Measurements from ENCODE around the gene AARS2. TPM values are rescaled to one million over a fixed set of nuclear protein-coding genes. Genes with fewer than 3 reads are reported as not detected.

The AARS2 gene
- polyA plus RNA-seq, 2 of the 4 experiments (the other 2 are of a cell fraction): 4.3 to 6.2 TPM

DNA sequence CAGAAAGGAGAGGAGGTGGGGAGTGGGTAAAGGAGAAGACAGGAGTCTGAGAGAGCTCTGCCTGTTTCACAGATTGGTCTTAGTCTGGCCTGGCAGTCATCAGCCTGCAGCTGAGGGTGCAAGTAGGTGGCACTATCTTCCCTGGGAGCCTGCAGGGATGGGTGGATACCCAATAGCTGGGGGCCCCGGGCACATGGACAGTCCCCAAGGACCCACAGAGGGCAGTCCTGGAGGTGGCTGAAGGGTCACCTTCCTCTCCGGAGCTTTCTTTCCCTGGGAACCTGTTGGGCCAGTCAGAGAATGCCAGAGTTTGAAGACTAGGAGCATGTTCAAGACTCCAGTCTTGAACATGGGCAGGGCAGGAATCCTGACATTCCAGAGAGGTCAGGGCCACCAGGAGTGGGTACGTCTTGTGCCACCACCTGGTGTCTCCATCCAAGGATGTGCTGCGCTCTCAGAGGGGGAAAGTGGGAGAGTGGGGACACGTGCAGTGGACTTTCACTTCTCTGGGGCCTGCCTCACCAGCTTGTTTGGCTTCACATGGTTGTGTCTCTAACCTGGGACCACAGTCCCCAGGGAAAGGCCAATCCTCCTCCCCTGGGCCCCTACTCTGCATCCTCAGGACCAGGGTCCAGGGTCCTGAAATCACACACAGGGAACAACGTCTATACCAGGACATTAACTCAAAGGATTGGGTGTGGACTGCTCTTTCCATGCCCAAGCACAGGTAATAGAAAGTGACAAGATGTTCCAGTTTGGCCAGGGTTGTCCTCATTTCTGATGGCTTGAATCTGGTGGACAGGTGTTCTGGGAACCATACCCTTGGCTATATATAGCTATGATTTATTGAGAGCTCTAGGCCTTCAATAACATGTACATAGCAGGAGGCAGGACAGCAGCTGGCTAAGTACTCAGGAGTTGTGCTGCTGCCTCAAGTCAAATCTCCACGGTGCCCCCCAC is 18.0 kb downstream of the AARS2 start:
- ChIA-PET POLR2A (interaction anchor here (1.6 kb wide), 1 partner anchor 10 kb away, joined by 6 read pairs; no protein-coding TSS in a partner anchor), CTCF (interaction anchor here (0.8 to 4.3 kb wide), 6 partner anchors 10 to 43 kb away, joined by 3 to 19 read pairs (median 6); no protein-coding TSS in a partner anchor)
- H3K4me1 ChIP-seq: no peaks in the 10 kb centered on the region
- no peak overlapping the region for H3K4me2 ChIP-seq
- DNase-seq (ENCODE audit: low read depth in 1 of 2, low spot score in 1 of 2): no peak
- H3K4me3 ChIP-seq: no peak overlapping the region
- ATAC-seq: no peak
- TF ChIP-seq, protein P1, sequence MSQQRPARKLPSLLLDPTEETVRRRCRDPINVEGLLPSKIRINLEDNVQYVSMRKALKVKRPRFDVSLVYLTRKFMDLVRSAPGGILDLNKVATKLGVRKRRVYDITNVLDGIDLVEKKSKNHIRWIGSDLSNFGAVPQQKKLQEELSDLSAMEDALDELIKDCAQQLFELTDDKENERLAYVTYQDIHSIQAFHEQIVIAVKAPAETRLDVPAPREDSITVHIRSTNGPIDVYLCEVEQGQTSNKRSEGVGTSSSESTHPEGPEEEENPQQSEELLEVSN (IDR thresholded peaks at IDR 0.05; ENCODE audit: borderline replicate concordance, low read depth): no peak
- no peak for TF ChIP-seq KDM1A (IDR thresholded peaks at IDR 0.05; ENCODE audit: low read depth)
- TF ChIP-seq CBX2 (IDR thresholded peaks at IDR 0.05; ENCODE audit: borderline replicate concordance, low read depth): no peak
- no peak for TF ChIP-seq RFX5 (IDR thresholded peaks at IDR 0.05)
- no peak for TF ChIP-seq ZFP36 (IDR thresholded peaks at IDR 0.05; ENCODE audit: borderline replicate concordance, partially characterized antibody)
- no peak for TF ChIP-seq HDAC2 (IDR thresholded peaks at IDR 0.05)
- no peak for TF ChIP-seq CHD2 (IDR thresholded peaks at IDR 0.05; ENCODE audit: low read length, partially characterized antibody)
- no peak for TF ChIP-seq RAD21 (conservative IDR thresholded peaks at IDR 0.05 in 1 of 2, IDR thresholded peaks at IDR 0.05 in 1 of 2)
- no peak for TF ChIP-seq NFE2L2 (conservative IDR thresholded peaks at IDR 0.05; ENCODE audit: low read length)
- 21% methylated on average over 5 of the region's 7 CpGs for WGBS (ENCODE audit: missing lambda C conversion rate)
- no peak for FAIRE-seq
- H3K27ac ChIP-seq: no peak overlapping the region
- H3K9me3 ChIP-seq: no peaks in the 10 kb centered on the region

DNA sequence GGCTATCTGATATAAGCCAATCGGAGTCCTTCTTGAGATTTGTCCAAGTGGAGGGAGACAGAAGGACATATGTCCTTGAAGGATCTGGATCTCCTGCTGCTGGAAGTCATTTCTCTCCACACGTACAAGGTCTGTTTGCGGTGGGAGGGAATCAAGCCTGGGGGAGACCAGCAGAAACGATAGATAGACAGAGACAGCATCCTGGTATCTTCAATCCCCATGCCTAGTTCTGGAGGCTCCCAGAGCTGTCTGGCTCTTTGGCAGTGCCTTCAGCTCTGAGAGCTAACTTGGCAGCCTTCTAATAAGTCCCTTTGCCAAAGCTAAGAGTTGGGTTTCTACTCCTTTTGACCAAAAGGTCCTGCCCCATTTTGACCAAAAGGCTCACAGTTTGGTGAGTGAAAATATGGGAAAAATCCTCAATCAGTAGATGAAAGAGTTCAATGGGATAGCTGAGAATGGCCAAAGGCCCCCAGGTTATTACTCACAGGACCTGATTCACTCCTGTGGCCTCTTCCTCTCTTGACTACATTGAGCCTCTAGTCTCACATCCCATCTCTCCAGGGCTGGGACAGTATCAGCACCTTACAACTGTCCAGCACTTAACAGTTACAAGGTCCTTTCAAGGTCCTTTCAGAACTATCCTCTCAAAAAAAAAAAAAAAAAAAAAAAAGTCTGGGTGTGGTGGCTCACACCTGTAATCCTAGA is 20.3 kb downstream of the AARS2 start:
- H3K4me2 ChIP-seq: no peak overlapping the region
- POLR2A ChIA-PET: no interaction called here
- no peak for FAIRE-seq
- no peak for ATAC-seq
- no peak overlapping the region for H3K27ac ChIP-seq
- DNase-seq (ENCODE audit: low read depth in 1 of 2, low spot score in 1 of 2): no peak
- H3K4me3 ChIP-seq: no peak overlapping the region
- no peaks in the 10 kb centered on the region for H3K4me1 ChIP-seq
- 60% methylated on average over 4 of the region's 4 CpGs for WGBS (ENCODE audit: missing lambda C conversion rate)
- H3K9me3 ChIP-seq: no peaks in the 10 kb centered on the region
- CTCF ChIA-PET: interaction anchor here (1.1 to 2.1 kb wide), 5 partner anchors 12 to 120 kb away, joined by 3 to 11 read pairs (median 5); partner anchors contain the start of genes AARS2 and TMEM151B
- no peak for TF ChIP-seq RARB (CRISPR knock-in tag; IDR thresholded peaks at IDR 0.05)
- no peak for TF ChIP-seq NPAS2 (CRISPR knock-in tag; IDR thresholded peaks at IDR 0.05; ENCODE audit: borderline replicate concordance)
- TF ChIP-seq PHF8 (IDR thresholded peaks at IDR 0.05; ENCODE audit: borderline replicate concordance, low read depth): no peak
- TF ChIP-seq, protein P2, sequence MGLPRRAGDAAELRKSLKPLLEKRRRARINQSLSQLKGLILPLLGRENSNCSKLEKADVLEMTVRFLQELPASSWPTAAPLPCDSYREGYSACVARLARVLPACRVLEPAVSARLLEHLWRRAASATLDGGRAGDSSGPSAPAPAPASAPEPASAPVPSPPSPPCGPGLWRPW (IDR thresholded peaks at IDR 0.05): no peak
- TF ChIP-seq ESRRA (IDR thresholded peaks at IDR 0.05; ENCODE audit: borderline replicate concordance, low read length): no peak
- TF ChIP-seq, protein P3, sequence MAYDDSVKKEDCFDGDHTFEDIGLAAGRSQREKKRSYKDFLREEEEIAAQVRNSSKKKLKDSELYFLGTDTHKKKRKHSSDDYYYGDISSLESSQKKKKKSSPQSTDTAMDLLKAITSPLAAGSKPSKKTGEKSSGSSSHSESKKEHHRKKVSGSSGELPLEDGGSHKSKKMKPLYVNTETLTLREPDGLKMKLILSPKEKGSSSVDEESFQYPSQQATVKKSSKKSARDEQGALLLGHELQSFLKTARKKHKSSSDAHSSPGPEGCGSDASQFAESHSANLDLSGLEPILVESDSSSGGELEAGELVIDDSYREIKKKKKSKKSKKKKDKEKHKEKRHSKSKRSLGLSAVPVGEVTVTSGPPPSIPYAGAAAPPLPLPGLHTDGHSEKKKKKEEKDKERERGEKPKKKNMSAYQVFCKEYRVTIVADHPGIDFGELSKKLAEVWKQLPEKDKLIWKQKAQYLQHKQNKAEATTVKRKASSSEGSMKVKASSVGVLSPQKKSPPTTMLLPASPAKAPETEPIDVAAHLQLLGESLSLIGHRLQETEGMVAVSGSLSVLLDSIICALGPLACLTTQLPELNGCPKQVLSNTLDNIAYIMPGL (CRISPR knock-in tag; IDR thresholded peaks at IDR 0.05; ENCODE audit: borderline replicate concordance): no peak
- TF ChIP-seq, protein P4, sequence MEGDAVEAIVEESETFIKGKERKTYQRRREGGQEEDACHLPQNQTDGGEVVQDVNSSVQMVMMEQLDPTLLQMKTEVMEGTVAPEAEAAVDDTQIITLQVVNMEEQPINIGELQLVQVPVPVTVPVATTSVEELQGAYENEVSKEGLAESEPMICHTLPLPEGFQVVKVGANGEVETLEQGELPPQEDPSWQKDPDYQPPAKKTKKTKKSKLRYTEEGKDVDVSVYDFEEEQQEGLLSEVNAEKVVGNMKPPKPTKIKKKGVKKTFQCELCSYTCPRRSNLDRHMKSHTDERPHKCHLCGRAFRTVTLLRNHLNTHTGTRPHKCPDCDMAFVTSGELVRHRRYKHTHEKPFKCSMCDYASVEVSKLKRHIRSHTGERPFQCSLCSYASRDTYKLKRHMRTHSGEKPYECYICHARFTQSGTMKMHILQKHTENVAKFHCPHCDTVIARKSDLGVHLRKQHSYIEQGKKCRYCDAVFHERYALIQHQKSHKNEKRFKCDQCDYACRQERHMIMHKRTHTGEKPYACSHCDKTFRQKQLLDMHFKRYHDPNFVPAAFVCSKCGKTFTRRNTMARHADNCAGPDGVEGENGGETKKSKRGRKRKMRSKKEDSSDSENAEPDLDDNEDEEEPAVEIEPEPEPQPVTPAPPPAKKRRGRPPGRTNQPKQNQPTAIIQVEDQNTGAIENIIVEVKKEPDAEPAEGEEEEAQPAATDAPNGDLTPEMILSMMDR (IDR thresholded peaks at IDR 0.05): no peak
- TF ChIP-seq RNF2 (IDR thresholded peaks at IDR 0.05; ENCODE audit: borderline replicate concordance, low read depth): no peak
- TF ChIP-seq, protein P5, sequence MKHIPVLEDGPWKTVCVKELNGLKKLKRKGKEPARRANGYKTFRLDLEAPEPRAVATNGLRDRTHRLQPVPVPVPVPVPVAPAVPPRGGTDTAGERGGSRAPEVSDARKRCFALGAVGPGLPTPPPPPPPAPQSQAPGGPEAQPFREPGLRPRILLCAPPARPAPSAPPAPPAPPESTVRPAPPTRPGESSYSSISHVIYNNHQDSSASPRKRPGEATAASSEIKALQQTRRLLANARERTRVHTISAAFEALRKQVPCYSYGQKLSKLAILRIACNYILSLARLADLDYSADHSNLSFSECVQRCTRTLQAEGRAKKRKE (CRISPR knock-in tag; IDR thresholded peaks at IDR 0.05; ENCODE audit: low read depth): no peak
